A673 (cell line): ENCODE data around the gene PRR5L. TPM values are rescaled to one million over a fixed set of nuclear protein-coding genes. Genes with fewer than 3 reads are reported as not detected.
A peak's percentile ranks its signal among the peaks of the same experiment; 100 is the strongest.

Experiments used
- BruUV-seq: library from RNA; stranded (reverse); fragments of 400-500 nt; replicated peaks from 2 replicates; lab custom pipeline; 2021; lab: Mats Ljungman, UMichigan
- CTCF ChIA-PET: fragments of 300-600 bp; sonication (Branson Sonifier 250); formaldehyde crosslinking; loops from one replicate; lab custom pipeline; 2022; ENCODE audit warnings: antibody characterized with exemption; lab: Charles Lee
- POLR2A ChIA-PET: fragments of 300-600 bp; sonication (Branson Sonifier 250); formaldehyde crosslinking; loops from one replicate; lab custom pipeline; 2022; ENCODE audit warnings: antibody characterized with exemption; ENCODE audit not compliant: low non-redundant PET; lab: Charles Lee
- DNase-seq: peaks from one replicate; pipeline ENCODE4 v3.0.0-alpha.2; 2015; ENCODE audit warnings: low spot score
- H3K27ac ChIP-seq: fragments of 200-600 bp; sonication (generic); 2 replicates; pipeline ENCODE4 v1.5.1; 2016; ENCODE audit warnings: mixed run types, low read depth, mild to moderate bottlenecking, mixed read lengths, antibody characterized with exemption, low read length; ENCODE audit not compliant: poor library complexity, severe bottlenecking
- H3K27me3 ChIP-seq: fragments of 200-600 bp; sonication (generic); replicated peaks from 2 replicates; pipeline ENCODE4 v1.6.1; 2017; ENCODE audit warnings: mixed run types, low read depth, mild to moderate bottlenecking, mixed read lengths, antibody characterized with exemption, low read length; ENCODE audit not compliant: insufficient read depth, poor library complexity
- H3K36me3 ChIP-seq: fragments of 200-600 bp; sonication (generic); 2 replicates; pipeline ENCODE4 v1.6.1; 2016; ENCODE audit warnings: mixed run types, mild to moderate bottlenecking, mixed read lengths, antibody characterized with exemption, low read length; ENCODE audit not compliant: insufficient read depth, poor library complexity, severe bottlenecking
- H3K4me1 ChIP-seq: fragments of 200-600 bp; sonication (generic); 2 replicates; pipeline ENCODE4 v1.6.1; 2017; ENCODE audit warnings: mixed run types, mild to moderate bottlenecking, mixed read lengths, antibody characterized with exemption, low read length; ENCODE audit not compliant: insufficient read depth, poor library complexity, severe bottlenecking
- H3K4me3 ChIP-seq: fragments of 200-600 bp; sonication (generic); 2 replicates; pipeline ENCODE4 v1.5.1; 2016; ENCODE audit warnings: low read depth, mixed run types, mild to moderate bottlenecking, mixed read lengths, low read length; ENCODE audit not compliant: poor library complexity, severe bottlenecking
- H3K9me3 ChIP-seq: fragments of 200-600 bp; sonication (generic); 2 replicates; pipeline ENCODE4 v1.6.1; 2016; ENCODE audit warnings: mixed run types, low read depth, mild to moderate bottlenecking, mixed read lengths, antibody characterized with exemption, low read length; ENCODE audit not compliant: poor library complexity, severe bottlenecking
- EZH2 ChIP-seq: fragments of 200-600 bp; sonication (generic); IDR thresholded peaks from 2 replicates; pipeline ENCODE4 v1.6.1; 2017; ENCODE audit warnings: borderline replicate concordance, low read depth, mild to moderate bottlenecking, mixed read lengths, antibody characterized with exemption, low read length; ENCODE audit not compliant: poor library complexity, severe bottlenecking
- intact Hi-C: fragments of 100-400 bp; cut with micrococcal nuclease; formaldehyde crosslinking; loops from one replicate; pipeline ENCODE4 v1.10.0; 2022; ENCODE audit not compliant: unreplicated experiment
- total RNA-seq: library from RNA; stranded (reverse); gene quantifications from 2 replicates; pipeline ENCODE4 v1.2.3, GENCODE V29; 2021
- TF ChIP-seq, protein P1 (sequence below): fragments of 300-800, 200-600 bp; sonication (generic); conservative IDR thresholded peaks from 2 replicates; pipeline ENCODE4 v1.5.1; 2017; ENCODE audit warnings: low read depth, mild to moderate bottlenecking, antibody characterized with exemption, low read length, moderate library complexity, mixed read lengths

PRR5L gene
- total RNA-seq, 1 experiment from 2014 or later, result 102 TPM

DNA sequence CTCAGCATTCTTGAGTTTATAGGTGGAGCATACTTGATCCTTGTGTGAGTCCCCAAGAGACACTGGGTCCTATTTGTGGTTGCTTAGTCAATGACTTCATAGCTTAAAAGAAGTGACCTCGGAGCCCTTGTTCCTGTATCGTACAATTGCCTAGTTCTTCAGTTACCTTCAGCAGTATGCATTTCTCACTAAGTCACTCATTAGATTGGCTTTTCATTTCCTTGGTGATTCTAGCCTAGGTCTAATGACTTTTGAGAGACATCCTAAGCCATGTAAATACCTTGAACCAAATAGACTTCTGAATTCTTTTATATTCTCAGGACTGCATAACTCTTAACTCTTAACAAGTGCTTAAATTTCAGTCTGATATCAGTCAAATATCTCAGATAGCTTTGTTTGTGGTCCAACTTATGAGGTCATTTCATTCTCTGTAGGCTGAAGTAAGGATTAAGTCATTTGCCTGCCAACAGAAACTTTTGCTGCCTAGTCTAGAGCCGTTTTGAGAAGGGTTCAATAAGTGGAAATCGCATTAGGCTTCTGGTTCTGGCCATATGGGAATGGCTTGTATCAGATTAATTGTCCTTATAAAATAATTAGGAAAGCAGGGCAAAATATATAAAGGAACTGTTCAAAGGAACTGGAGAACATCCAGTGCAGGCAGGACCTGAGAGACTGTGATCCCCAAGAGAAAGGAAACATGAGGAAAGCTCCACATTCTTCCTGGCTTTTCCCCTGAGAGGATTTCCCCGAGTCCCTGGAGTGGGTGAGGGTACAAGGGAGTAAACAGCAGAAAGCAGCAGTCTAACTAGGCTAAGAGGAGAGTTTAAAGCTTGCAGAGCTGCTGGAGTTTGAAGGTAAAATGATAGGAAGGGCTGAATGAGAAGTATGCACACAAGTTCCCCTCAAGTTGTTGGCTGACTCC lies 174.1 kb downstream of the PRR5L start:
- Histone ChIP-seq H3K9me3 (no peaks in the 10 kb centered on the region), H3K27ac (no peak overlapping the region), H3K4me3 (no peak overlapping the region), H3K36me3 (no peaks in the 10 kb centered on the region), H3K27me3 (no peaks in the 10 kb centered on the region), H3K4me1 (peaks cover 11% of the 10 kb centered on the region)
- POLR2A ChIA-PET, result interaction anchor here (0.6 to 0.7 kb wide), 2 partner anchors 594 to 868 kb away, joined by 3 to 5 read pairs; no protein-coding TSS in a partner anchor
- intact Hi-C loops, result no loop called here
- CTCF ChIA-PET, result interaction anchor here (0.8 to 1.3 kb wide), 2 partner anchors 9 to 23 kb away, joined by 3 to 4 read pairs; no protein-coding TSS in a partner anchor
- DNase-seq, result peak; percentile 54
- TF ChIP-seq, protein P1, sequence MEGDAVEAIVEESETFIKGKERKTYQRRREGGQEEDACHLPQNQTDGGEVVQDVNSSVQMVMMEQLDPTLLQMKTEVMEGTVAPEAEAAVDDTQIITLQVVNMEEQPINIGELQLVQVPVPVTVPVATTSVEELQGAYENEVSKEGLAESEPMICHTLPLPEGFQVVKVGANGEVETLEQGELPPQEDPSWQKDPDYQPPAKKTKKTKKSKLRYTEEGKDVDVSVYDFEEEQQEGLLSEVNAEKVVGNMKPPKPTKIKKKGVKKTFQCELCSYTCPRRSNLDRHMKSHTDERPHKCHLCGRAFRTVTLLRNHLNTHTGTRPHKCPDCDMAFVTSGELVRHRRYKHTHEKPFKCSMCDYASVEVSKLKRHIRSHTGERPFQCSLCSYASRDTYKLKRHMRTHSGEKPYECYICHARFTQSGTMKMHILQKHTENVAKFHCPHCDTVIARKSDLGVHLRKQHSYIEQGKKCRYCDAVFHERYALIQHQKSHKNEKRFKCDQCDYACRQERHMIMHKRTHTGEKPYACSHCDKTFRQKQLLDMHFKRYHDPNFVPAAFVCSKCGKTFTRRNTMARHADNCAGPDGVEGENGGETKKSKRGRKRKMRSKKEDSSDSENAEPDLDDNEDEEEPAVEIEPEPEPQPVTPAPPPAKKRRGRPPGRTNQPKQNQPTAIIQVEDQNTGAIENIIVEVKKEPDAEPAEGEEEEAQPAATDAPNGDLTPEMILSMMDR, result no peak
- no peak for TF ChIP-seq EZH2
- no TSS peak for BruUV-seq

DNA sequence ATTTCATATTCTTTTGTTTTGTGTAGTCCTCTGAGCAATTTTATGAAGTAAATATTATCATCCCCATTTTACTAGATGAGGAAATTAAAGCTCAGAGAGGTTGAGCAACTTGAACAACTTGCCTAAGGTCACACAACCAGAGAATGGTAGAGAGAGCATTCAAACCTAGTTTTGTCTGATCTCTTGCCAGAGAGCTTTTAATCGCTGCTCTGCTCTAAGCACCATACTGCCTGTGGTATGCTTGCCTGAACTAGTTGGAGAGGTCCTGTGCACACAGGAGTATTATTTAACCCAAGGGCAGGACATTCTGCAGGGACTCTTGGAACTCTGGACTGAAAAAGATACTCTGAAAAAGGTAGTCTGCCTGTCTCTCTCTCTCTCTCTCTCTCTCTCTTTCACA lies 175.5 kb downstream of the PRR5L start:
- peaks cover 11% of the 10 kb centered on the region for H3K4me1 ChIP-seq
- H3K9me3 ChIP-seq, result no peaks in the 10 kb centered on the region
- CTCF ChIA-PET, result no interaction called here
- TF ChIP-seq, protein P1, result no peak
- TF ChIP-seq EZH2, result no peak
- H3K27ac ChIP-seq, result no peak overlapping the region
- no peaks in the 10 kb centered on the region for H3K36me3 ChIP-seq
- no peak overlapping the region for H3K4me3 ChIP-seq
- no peak for DNase-seq
- intact Hi-C loops, result no loop called here
- H3K27me3 ChIP-seq, result no peaks in the 10 kb centered on the region
- POLR2A ChIA-PET, result no interaction called here
- no TSS peak for BruUV-seq

DNA sequence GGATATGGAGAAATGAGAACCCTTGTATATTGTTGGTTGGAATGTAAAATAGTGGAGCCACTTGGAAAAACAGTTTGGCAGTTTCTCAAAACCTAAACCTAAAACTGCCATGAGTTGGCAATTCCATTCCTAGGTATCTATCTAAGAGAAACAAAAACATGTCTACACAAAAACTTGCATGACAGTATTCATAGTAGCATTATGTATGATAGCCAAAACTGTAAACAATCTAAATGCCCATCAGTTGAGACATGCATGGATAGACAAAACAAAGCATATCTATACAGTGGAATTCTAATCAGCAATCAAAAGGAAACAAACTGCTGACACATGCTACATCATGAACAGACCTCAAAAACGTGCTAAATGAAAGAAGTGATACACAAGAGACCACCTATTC lies 179.1 kb downstream of the PRR5L start:
- no peak overlapping the region for H3K27ac ChIP-seq

More for the DNA sequence above, 179.1 kb downstream of the PRR5L start:
- no peaks in the 10 kb centered on the region for H3K9me3 ChIP-seq
- no peaks in the 10 kb centered on the region for H3K36me3 ChIP-seq
- TF ChIP-seq, protein P1, result no peak
- no peak for TF ChIP-seq EZH2
- no TSS peak for BruUV-seq
- no peak for DNase-seq
- intact Hi-C loops, result loop anchor here (5.0 kb wide), 2 partner anchors 93 to 988 kb away; no protein-coding TSS in a partner anchor
- peaks cover 18% of the 10 kb centered on the region for H3K4me1 ChIP-seq
- H3K4me3 ChIP-seq, result no peak overlapping the region
- H3K27me3 ChIP-seq, result no peaks in the 10 kb centered on the region
- POLR2A ChIA-PET, result no interaction called here
- CTCF ChIA-PET, result no interaction called here
